ENCODE results near the gene MCUR1. TPM values are rescaled to one million over a fixed set of nuclear protein-coding genes. Genes with fewer than 3 reads are reported as not detected.
"Not testable (repeated sequence)": the region's sequence is repeated elsewhere in the genome, so short reads cannot be mapped to it uniquely, and the experiment has no call there.

The MCUR1 gene
- total RNA-seq, 1 donor from 2014 or later: 24.9 TPM

DNA sequence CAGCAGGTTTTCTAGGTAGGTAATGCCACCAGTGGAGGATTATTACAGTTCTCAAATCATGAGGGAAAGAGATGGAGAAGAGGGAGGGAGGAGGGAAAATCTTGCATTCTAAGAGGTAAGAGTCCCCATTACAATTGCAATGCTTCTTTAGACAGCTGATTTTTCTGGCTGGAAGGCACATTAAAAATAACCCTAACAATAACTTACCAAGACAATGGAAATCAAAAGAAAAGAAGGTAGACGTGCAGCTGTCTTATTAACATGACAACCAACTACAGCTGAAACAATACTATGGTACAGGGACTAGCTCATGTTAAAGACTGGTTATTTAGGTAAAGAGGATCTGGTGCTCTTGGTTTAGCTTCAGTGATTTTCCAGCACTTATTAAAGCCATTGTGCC, 24.6 kb downstream of the MCUR1 start:
- Mint-ChIP-seq H3K27me3 (ENCODE audit: low read depth) (no peaks in the 10 kb centered on the region), H3K9me3 (no peaks in the 10 kb centered on the region), H3K27ac (ENCODE audit: unreplicated experiment) (no peak overlapping the region), H3K36me3 (ENCODE audit: low read depth) (peaks cover 5% of the 10 kb centered on the region), H3K4me3 (no peak overlapping the region), H3K4me1 (peaks cover 18% of the 10 kb centered on the region)
- TF ChIP-seq CTCF (conservative IDR thresholded peaks at IDR 0.05): no peak
- no peak for DNase-seq (ENCODE audit: low read depth, low spot score)

DNA sequence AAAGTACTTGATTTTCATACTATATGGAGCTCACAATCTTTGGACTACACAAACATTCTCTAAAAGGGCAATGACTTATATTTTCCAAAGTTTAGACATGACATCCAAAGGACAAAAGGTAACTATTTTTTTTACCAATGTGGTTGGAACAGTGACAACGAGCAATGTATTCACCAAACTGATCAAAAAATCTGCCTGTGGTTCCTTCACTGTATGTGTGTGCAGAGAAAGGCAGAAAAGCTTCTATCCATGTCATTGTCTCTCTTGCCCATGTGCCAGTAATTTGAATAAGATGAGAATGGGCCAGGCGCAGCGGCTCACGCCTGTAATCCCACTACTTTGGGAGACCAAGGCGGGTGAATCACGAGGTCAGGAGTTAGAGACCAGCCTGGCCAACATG, 25.5 kb downstream of the MCUR1 start:
- Mint-ChIP-seq H3K27me3 (ENCODE audit: low read depth) (no peaks in the 10 kb centered on the region), H3K4me3 (no peak overlapping the region), H3K4me1 (peaks cover 18% of the 10 kb centered on the region), H3K36me3 (ENCODE audit: low read depth) (peaks cover 5% of the 10 kb centered on the region), H3K27ac (ENCODE audit: unreplicated experiment) (no peak overlapping the region), H3K9me3 (no peaks in the 10 kb centered on the region)
- no peak for TF ChIP-seq CTCF (conservative IDR thresholded peaks at IDR 0.05)
- no peak for DNase-seq (ENCODE audit: low read depth, low spot score)

DNA sequence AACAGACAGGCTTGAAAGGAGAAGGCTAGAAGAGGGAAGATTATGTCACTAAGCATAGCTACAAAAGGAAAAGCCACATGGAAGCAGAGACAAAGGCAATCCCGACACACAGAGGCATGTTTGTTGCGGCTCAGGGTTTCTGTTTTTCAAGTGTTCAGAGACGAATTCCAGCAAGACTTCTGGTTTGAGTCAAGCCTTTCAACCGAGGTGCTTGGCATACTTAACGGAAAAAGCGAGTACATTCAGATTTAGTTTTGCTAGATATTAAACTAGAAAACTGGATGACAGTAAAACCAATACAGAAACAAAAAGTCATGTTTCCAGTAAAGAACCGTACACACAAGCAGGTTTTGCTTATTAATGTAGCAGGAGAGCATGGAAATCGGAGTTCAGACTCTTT, 27.2 kb downstream of the MCUR1 start:
- H3K4me3 Mint-ChIP-seq: peak overlapping the region; percentile 4
- no peak for TF ChIP-seq CTCF (conservative IDR thresholded peaks at IDR 0.05)
- H3K4me1 Mint-ChIP-seq: peaks cover 18% of the 10 kb centered on the region
- H3K27ac Mint-ChIP-seq (ENCODE audit: unreplicated experiment): peak overlapping the region; percentile 90
- H3K27me3 Mint-ChIP-seq (ENCODE audit: low read depth): no peaks in the 10 kb centered on the region
- no peaks in the 10 kb centered on the region for H3K9me3 Mint-ChIP-seq
- H3K36me3 Mint-ChIP-seq (ENCODE audit: low read depth): peaks cover 5% of the 10 kb centered on the region
- peak; percentile 15 for DNase-seq (ENCODE audit: low read depth, low spot score)

GRCh38 chr6:13780162-13780561, 34.2 kb downstream of the MCUR1 start:
- not testable (repeated sequence) for H3K36me3 Mint-ChIP-seq (ENCODE audit: low read depth); H3K27ac Mint-ChIP-seq (ENCODE audit: unreplicated experiment); H3K4me3 Mint-ChIP-seq

GRCh38 chr6:13778028-13778427, 36.3 kb downstream of the MCUR1 start:
- DNase-seq (ENCODE audit: low read depth, low spot score): no peak
- no peak for TF ChIP-seq CTCF (conservative IDR thresholded peaks at IDR 0.05)
- Mint-ChIP-seq H3K4me1 (no peaks in the 10 kb centered on the region), H3K4me3 (no peak overlapping the region), H3K36me3 (ENCODE audit: low read depth) (no peaks in the 10 kb centered on the region), H3K27ac (ENCODE audit: unreplicated experiment) (no peak overlapping the region), H3K9me3 (no peaks in the 10 kb centered on the region), H3K27me3 (ENCODE audit: low read depth) (no peaks in the 10 kb centered on the region)

More at GRCh38 chr6:13780162-13780561, 34.2 kb downstream of the MCUR1 start:
- not testable (repeated sequence) for H3K4me1 Mint-ChIP-seq; H3K9me3 Mint-ChIP-seq; H3K27me3 Mint-ChIP-seq (ENCODE audit: low read depth); DNase-seq (ENCODE audit: low read depth, low spot score)

DNA sequence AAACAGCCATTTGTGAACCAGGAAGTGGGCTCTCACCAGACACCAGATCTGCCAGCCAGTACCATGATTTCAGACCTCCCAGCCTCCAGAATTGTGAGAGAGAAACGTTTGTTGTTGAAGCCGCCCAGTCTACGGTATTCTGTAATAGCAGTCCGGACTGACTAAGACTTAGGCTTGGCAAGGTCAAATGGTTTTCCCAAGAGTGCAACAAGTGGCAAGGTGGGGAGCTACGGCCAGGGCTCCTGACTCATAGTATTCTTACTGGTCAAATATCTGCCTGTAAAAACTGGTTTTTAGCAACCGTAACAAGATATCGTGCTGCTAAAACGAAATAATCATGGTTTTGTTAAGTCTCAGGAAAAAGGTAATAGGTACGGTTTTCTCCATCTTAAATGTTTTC, 37.8 kb downstream of the MCUR1 start:
- TF ChIP-seq CTCF (conservative IDR thresholded peaks at IDR 0.05): no peak
- H3K4me3 Mint-ChIP-seq: no peak overlapping the region

GRCh38 chr6:13775466-13775865, 38.9 kb downstream of the MCUR1 start:
- not testable (repeated sequence) for DNase-seq (ENCODE audit: low read depth, low spot score); H3K27ac Mint-ChIP-seq (ENCODE audit: unreplicated experiment); H3K4me3 Mint-ChIP-seq; H3K9me3 Mint-ChIP-seq; H3K4me1 Mint-ChIP-seq; H3K36me3 Mint-ChIP-seq (ENCODE audit: low read depth); H3K27me3 Mint-ChIP-seq (ENCODE audit: low read depth)

More for the DNA sequence above, 37.8 kb downstream of the MCUR1 start:
- DNase-seq (ENCODE audit: low read depth, low spot score): no peak
- Mint-ChIP-seq H3K27ac (ENCODE audit: unreplicated experiment) (no peak overlapping the region), H3K36me3 (ENCODE audit: low read depth) (no peaks in the 10 kb centered on the region), H3K4me1 (no peaks in the 10 kb centered on the region), H3K9me3 (no peaks in the 10 kb centered on the region), H3K27me3 (ENCODE audit: low read depth) (no peaks in the 10 kb centered on the region)

- not testable (repeated sequence) for H3K9me3 Mint-ChIP-seq; DNase-seq (ENCODE audit: low read depth, low spot score); H3K4me3 Mint-ChIP-seq; H3K4me1 Mint-ChIP-seq; H3K27ac Mint-ChIP-seq (ENCODE audit: unreplicated experiment); H3K27me3 Mint-ChIP-seq (ENCODE audit: low read depth); H3K36me3 Mint-ChIP-seq (ENCODE audit: low read depth)
Observed at GRCh38 chr6:13772358-13773030, 41.9 kb downstream of the MCUR1 start.
